SK-N-SH (cell line): ENCODE data around the gene KSR2.

ENCODE experiments used
- EZH2phosphoT487 ChIP-seq: fragments of 200-600 bp; sonication (generic); IDR thresholded peaks from 2 replicates; pipeline ENCODE4 v1.6.1; 2017; ENCODE audit warnings: low read depth, mixed run types, mild to moderate bottlenecking, antibody characterized with exemption, moderate library complexity, borderline replicate concordance
- FOXM1 ChIP-seq: IDR thresholded peaks from 2 replicates; pipeline ENCODE4 v1.4.0; 2012; ENCODE audit warnings: low read depth, mild to moderate bottlenecking
- NFIC ChIP-seq: IDR thresholded peaks from 2 replicates; pipeline ENCODE4 v1.4.0; 2012; ENCODE audit warnings: borderline replicate concordance
- RCOR1 ChIP-seq: fragments of 150-350 bp; IDR thresholded peaks from 2 replicates; pipeline ENCODE4 v1.6.1; 2017; ENCODE audit warnings: antibody characterized with exemption, low read length
- TF ChIP-seq, protein P1 (sequence below): fragments of 200-600 bp; sonication (generic); IDR thresholded peaks from 2 replicates; pipeline ENCODE4 v1.6.1; 2017; ENCODE audit warnings: antibody characterized with exemption, mild to moderate bottlenecking, moderate library complexity
- TF ChIP-seq, protein P2 (sequence below): IDR thresholded peaks from 2 replicates; pipeline ENCODE4 v1.6.1; 2012; ENCODE audit warnings: mild to moderate bottlenecking, low read depth, low read length, moderate library complexity
- TF ChIP-seq, protein P3 (sequence below): IDR thresholded peaks from 2 replicates; pipeline ENCODE4; 2012

DNA sequence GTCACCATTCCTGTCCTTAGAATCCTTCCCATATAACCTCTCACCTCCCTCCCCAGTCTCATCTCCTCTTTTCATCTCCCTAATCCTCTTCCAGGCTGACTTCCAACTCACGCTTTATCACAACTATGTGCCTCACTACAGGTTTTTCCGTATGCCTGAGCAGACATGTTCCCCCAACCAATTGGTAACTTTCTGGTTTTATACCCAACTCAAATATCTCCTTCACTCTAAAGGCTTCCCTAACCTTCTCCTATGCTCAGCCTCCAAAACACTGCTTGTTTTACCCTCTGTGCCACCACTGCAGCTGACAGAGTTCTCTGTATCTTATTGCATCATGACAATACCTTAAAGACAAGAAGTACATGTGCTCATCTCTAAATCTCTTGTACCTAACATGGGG, 139.7 kb downstream of the KSR2 start:
- TF ChIP-seq, protein P1, sequence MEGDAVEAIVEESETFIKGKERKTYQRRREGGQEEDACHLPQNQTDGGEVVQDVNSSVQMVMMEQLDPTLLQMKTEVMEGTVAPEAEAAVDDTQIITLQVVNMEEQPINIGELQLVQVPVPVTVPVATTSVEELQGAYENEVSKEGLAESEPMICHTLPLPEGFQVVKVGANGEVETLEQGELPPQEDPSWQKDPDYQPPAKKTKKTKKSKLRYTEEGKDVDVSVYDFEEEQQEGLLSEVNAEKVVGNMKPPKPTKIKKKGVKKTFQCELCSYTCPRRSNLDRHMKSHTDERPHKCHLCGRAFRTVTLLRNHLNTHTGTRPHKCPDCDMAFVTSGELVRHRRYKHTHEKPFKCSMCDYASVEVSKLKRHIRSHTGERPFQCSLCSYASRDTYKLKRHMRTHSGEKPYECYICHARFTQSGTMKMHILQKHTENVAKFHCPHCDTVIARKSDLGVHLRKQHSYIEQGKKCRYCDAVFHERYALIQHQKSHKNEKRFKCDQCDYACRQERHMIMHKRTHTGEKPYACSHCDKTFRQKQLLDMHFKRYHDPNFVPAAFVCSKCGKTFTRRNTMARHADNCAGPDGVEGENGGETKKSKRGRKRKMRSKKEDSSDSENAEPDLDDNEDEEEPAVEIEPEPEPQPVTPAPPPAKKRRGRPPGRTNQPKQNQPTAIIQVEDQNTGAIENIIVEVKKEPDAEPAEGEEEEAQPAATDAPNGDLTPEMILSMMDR = no peak
- TF ChIP-seq, protein P2, sequence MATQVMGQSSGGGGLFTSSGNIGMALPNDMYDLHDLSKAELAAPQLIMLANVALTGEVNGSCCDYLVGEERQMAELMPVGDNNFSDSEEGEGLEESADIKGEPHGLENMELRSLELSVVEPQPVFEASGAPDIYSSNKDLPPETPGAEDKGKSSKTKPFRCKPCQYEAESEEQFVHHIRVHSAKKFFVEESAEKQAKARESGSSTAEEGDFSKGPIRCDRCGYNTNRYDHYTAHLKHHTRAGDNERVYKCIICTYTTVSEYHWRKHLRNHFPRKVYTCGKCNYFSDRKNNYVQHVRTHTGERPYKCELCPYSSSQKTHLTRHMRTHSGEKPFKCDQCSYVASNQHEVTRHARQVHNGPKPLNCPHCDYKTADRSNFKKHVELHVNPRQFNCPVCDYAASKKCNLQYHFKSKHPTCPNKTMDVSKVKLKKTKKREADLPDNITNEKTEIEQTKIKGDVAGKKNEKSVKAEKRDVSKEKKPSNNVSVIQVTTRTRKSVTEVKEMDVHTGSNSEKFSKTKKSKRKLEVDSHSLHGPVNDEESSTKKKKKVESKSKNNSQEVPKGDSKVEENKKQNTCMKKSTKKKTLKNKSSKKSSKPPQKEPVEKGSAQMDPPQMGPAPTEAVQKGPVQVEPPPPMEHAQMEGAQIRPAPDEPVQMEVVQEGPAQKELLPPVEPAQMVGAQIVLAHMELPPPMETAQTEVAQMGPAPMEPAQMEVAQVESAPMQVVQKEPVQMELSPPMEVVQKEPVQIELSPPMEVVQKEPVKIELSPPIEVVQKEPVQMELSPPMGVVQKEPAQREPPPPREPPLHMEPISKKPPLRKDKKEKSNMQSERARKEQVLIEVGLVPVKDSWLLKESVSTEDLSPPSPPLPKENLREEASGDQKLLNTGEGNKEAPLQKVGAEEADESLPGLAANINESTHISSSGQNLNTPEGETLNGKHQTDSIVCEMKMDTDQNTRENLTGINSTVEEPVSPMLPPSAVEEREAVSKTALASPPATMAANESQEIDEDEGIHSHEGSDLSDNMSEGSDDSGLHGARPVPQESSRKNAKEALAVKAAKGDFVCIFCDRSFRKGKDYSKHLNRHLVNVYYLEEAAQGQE = no peak
- TF ChIP-seq, protein P3, sequence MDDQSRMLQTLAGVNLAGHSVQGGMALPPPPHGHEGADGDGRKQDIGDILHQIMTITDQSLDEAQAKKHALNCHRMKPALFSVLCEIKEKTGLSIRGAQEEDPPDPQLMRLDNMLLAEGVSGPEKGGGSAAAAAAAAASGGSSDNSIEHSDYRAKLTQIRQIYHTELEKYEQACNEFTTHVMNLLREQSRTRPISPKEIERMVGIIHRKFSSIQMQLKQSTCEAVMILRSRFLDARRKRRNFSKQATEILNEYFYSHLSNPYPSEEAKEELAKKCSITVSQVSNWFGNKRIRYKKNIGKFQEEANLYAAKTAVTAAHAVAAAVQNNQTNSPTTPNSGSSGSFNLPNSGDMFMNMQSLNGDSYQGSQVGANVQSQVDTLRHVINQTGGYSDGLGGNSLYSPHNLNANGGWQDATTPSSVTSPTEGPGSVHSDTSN = no peak
- TF ChIP-seq RCOR1 (no peak), EZH2phosphoT487 (no peak), FOXM1 (no peak), NFIC (no peak)
